Esophagus muscularis mucosa (tissue), 4 donors: ENCODE results near the gene PRR12. TPM values are rescaled to one million over a fixed set of nuclear protein-coding genes. Genes with fewer than 3 reads are reported as not detected.

Experiments
- DNase-seq: peaks from one replicate; pipeline ENCODE4 v3.0.0-alpha.2; 2017; ENCODE audit errors: extremely low spot score
- H3K27ac ChIP-seq, 4 donors: fragments of 200-600 bp; sonication (generic); replicated peaks in 1 of 4; 1 replicate in 3 of 4; 2 replicates in 1 of 4; pipeline ENCODE4 v1.5.1; 2016 to 2019; ENCODE audit warnings: mild to moderate bottlenecking in 1 of 4
- H3K27me3 ChIP-seq, 4 donors: fragments of 200-600 bp; sonication (generic); one replicate each; pipeline versions ENCODE4 v1.5.1 to v1.6.0; 2016 to 2019
- H3K36me3 ChIP-seq, 4 donors: fragments of 200-600 bp; sonication (generic); one replicate each; pipeline ENCODE4 v1.5.1; 2016 to 2019
- H3K4me1 ChIP-seq, 4 donors: fragments of 200-600 bp; sonication (generic); one replicate each; pipeline ENCODE4 v1.5.1; 2016 to 2019
- H3K4me3 ChIP-seq, 4 donors: fragments of 200-600 bp; sonication (generic); 1 replicate in 2 of 4; 2 replicates in 2 of 4; pipeline ENCODE4 v1.5.1; 2016 to 2019; ENCODE audit warnings: mild to moderate bottlenecking in 4 of 4, moderate library complexity in 1 of 4
- H3K9me3 ChIP-seq, 4 donors: fragments of 200-600 bp; sonication (generic); 1 replicate in 3 of 4; 2 replicates in 1 of 4; pipeline ENCODE4 v1.5.1; 2016 to 2019
- CTCF ChIP-seq, 3 experiments: fragments of 200-600 bp in 2 of 3; fragments of 450-650 bp in 1 of 3; sonication (generic) in 2 of 3; IDR thresholded peaks; one replicate each; pipeline ENCODE4 v1.5.1; 2017 to 2019; ENCODE audit warnings: antibody characterized with exemption in 3 of 3, mild to moderate bottlenecking in 2 of 3, moderate library complexity in 1 of 3
- EP300 ChIP-seq: sonication (generic); formaldehyde crosslinking; IDR thresholded peaks from one replicate; pipeline ENCODE4 v1.6.1; 2017; ENCODE audit warnings: antibody characterized with exemption
- POLR2A ChIP-seq: fragments of 450-650 bp; IDR thresholded peaks from one replicate; pipeline ENCODE4 v1.6.1; 2017; ENCODE audit warnings: antibody characterized with exemption, moderate library complexity, mild to moderate bottlenecking, low read depth
- POLR2AphosphoS5 ChIP-seq, 2 donors: sonication (generic); formaldehyde crosslinking; IDR thresholded peaks; one replicate each; pipeline ENCODE4 v1.6.1; 2017; ENCODE audit warnings: antibody characterized with exemption in 2 of 2
- WGBS: methylation state at CpG from one replicate; pipeline ENCODE4 v1.1.5; 2018; 5-methylcytosine and 5-hydroxymethylcytosine counted together
- intact Hi-C: fragments of 100-400 bp; cut with DNase I; formaldehyde crosslinking; loops from one replicate; pipeline ENCODE4 v1.15.1; 2023
- total RNA-seq, 4 donors: library from RNA; depleted of rRNA; stranded (reverse); fragments of >200 nt; gene quantifications; one replicate each; pipeline versions ENCODE4 v1.1.0 to v1.2.1, GENCODE V29; 2016

Gene PRR12
- total RNA-seq, 4 donors from 2014 or later: 9.4 to 29.1 (median 16.3) TPM

- Histone ChIP-seq H3K27me3 (no peaks in the 10 kb centered on the region), H3K4me3 (no peak overlapping the region), H3K4me1 (no peaks in the 10 kb centered on the region), H3K27ac (no peak overlapping the region), H3K36me3 (peaks cover 79 to 100% (median 99%) of the 10 kb centered on the region in 4 donors), H3K9me3 (no peaks in the 10 kb centered on the region)
- WGBS: 87% methylated on average over 17 of the region's 22 CpGs
- no peak for TF ChIP-seq CTCF (IDR thresholded peaks at IDR 0.05)
- TF ChIP-seq EP300: no peak
- TF ChIP-seq POLR2AphosphoS5 (IDR thresholded peaks at IDR 0.05): no peak
- no peak for TF ChIP-seq POLR2A
- no peak for DNase-seq
- intact Hi-C loops: no loop called here
Measured at GRCh38 chr19:49657493-49658138, 66.6 kb downstream of the PRR12 start.

GRCh38 chr19:49658139-49658517 lies 67.1 kb downstream of the PRR12 start:
- TF ChIP-seq CTCF (IDR thresholded peaks at IDR 0.05) (no peak), POLR2AphosphoS5 (IDR thresholded peaks at IDR 0.05) (no peak), POLR2A (no peak), EP300 (no peak)
- H3K4me3 ChIP-seq: no peak overlapping the region
- no peak for DNase-seq
- peaks cover 74 to 100% (median 99%) of the 10 kb centered on the region in 4 donors for H3K36me3 ChIP-seq
- no peaks in the 10 kb centered on the region for H3K9me3 ChIP-seq
- peaks cover 0 to 2% (median under 1%) of the 10 kb centered on the region in 4 donors for H3K4me1 ChIP-seq
- H3K27ac ChIP-seq: no peak overlapping the region
- intact Hi-C loops: no loop called here
- WGBS: 92% methylated on average over 8 of the region's 15 CpGs
- H3K27me3 ChIP-seq: no peaks in the 10 kb centered on the region

- intact Hi-C loops: no loop called here
- H3K36me3 ChIP-seq: peaks cover 68 to 94% (median 93%) of the 10 kb centered on the region in 4 donors
- no peaks in the 10 kb centered on the region for H3K9me3 ChIP-seq
- 97% methylated on average over 6 of the region's 12 CpGs for WGBS
- H3K4me1 ChIP-seq: peaks cover 3 to 8% (median 6%) of the 10 kb centered on the region in 4 donors
- H3K4me3 ChIP-seq: no peak overlapping the region
- no peaks in the 10 kb centered on the region for H3K27me3 ChIP-seq
- DNase-seq: no peak
- TF ChIP-seq POLR2AphosphoS5 (IDR thresholded peaks at IDR 0.05) (no peak), EP300 (no peak), CTCF (IDR thresholded peaks at IDR 0.05) (no peak), POLR2A (no peak)
- no peak overlapping the region for H3K27ac ChIP-seq
Measured at GRCh38 chr19:49658566-49659442, 67.8 kb downstream of the PRR12 start.

GRCh38 chr19:49660338-49660961 lies 69.5 kb downstream of the PRR12 start:
- 84% methylated on average over 15 of the region's 15 CpGs for WGBS
- H3K27me3 ChIP-seq: no peaks in the 10 kb centered on the region
- TF ChIP-seq POLR2A: no peak
- no peak for TF ChIP-seq CTCF (IDR thresholded peaks at IDR 0.05)
- no peak for TF ChIP-seq EP300
- no peak for TF ChIP-seq POLR2AphosphoS5 (IDR thresholded peaks at IDR 0.05)
- DNase-seq: no peak
- intact Hi-C loops: no loop called here
- peaks cover 8 to 22% (median 15%) of the 10 kb centered on the region in 4 donors for H3K4me1 ChIP-seq
- H3K27ac ChIP-seq: no peak overlapping the region
- no peaks in the 10 kb centered on the region for H3K9me3 ChIP-seq
- H3K4me3 ChIP-seq: no peak overlapping the region
- H3K36me3 ChIP-seq: peaks cover 53 to 78% (median 76%) of the 10 kb centered on the region in 4 donors
